ENCODE measurements around the gene SYCE1.
"Not testable (repeated sequence)": the region's sequence is repeated elsewhere in the genome, so short reads cannot be mapped to it uniquely, and the experiment has no call there.

The SYCE1 gene

DNA sequence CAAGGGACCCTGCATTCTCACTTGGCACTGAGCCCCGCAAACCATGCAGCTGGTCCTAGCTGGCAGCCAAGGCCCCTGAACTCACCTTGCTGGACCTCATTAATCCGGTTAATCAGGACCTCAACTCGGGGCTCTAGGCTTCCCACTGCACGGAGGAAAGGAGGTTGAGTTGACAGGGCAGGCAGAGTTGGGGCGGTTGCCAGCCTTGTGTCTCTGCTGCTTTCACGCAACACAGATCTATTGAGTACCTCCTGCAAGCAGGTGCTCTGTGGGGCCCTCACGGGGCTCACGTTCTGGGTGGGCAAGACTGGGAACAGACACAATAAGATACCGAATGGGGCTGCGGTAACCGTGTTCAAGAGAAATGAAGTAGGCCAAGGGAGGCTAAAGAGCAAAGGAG is 6.2 kb downstream of the SYCE1 start:
- no peak overlapping the region for H3K9ac ChIP-seq (ENCODE audit: low read depth in 1 of 2, low read length in 2 of 2)
- H3K36me3 ChIP-seq (ENCODE audit: control insufficient read depth in 1 of 2, insufficient read depth in 2 of 2, low read length in 2 of 2) = no peaks in the 10 kb centered on the region
- H3K27me3 ChIP-seq (ENCODE audit: control insufficient read depth in 1 of 2, insufficient read depth in 2 of 2, low read length in 2 of 2) = peaks cover 0 to 1% of the 10 kb centered on the region in 2 donors
- no peaks in the 10 kb centered on the region for H3K4me1 ChIP-seq (ENCODE audit: control insufficient read depth in 1 of 2, insufficient read depth in 2 of 2, low read length in 2 of 2)
- H3K4me3 ChIP-seq (ENCODE audit: low read depth in 1 of 2, low read length in 2 of 2) = no peak overlapping the region
- H3K9me3 ChIP-seq (ENCODE audit: control insufficient read depth in 1 of 2, low read length in 2 of 2) = no peaks in the 10 kb centered on the region
- no peak overlapping the region for H3K27ac ChIP-seq (ENCODE audit: low read depth, low read length)

GRCh38 chr10:133557381-133557780 is 8.0 kb downstream of the SYCE1 start:
- Histone ChIP-seq H3K36me3 (ENCODE audit: control insufficient read depth in 1 of 2, insufficient read depth in 2 of 2, low read length in 2 of 2) (no peaks in the 10 kb centered on the region), H3K9me3 (ENCODE audit: control insufficient read depth in 1 of 2, low read length in 2 of 2) (no peaks in the 10 kb centered on the region), H3K9ac (ENCODE audit: low read depth in 1 of 2, low read length in 2 of 2) (no peak overlapping the region), H3K4me1 (ENCODE audit: control insufficient read depth in 1 of 2, insufficient read depth in 2 of 2, low read length in 2 of 2) (no peaks in the 10 kb centered on the region), H3K4me3 (ENCODE audit: low read depth in 1 of 2, low read length in 2 of 2) (no peak overlapping the region), H3K27me3 (ENCODE audit: control insufficient read depth in 1 of 2, insufficient read depth in 2 of 2, low read length in 2 of 2) (peaks cover 0 to 2% of the 10 kb centered on the region in 2 donors), H3K27ac (ENCODE audit: low read depth, low read length) (no peak overlapping the region)

DNA sequence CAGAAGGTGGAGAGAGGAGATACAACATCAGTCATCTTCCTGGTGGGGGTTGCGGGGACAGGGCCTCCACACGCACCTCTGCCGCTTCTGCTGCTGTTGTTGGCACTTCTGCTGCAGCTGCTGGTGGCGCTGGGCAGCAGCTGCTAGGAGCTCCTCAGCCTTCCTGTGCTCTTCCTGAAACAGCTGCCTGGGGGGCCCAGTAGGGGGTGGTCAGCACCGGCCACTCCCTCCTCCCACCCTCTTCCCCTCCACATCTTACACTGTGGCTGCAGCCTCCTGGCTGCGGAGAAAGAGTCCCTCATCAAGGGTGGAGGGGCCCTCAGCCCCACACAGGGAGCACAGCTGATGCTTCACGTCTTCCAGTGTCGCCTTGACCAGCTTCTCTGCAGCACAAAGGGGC is 9.9 kb downstream of the SYCE1 start:
- Histone ChIP-seq H3K27ac (ENCODE audit: low read depth, low read length) (no peak overlapping the region), H3K36me3 (ENCODE audit: control insufficient read depth in 1 of 2, insufficient read depth in 2 of 2, low read length in 2 of 2) (no peaks in the 10 kb centered on the region)

GRCh38 chr10:133554600-133554999 is 10.8 kb downstream of the SYCE1 start:
- peaks cover 0 to 2% of the 10 kb centered on the region in 2 donors for H3K27me3 ChIP-seq (ENCODE audit: control insufficient read depth in 1 of 2, insufficient read depth in 2 of 2, low read length in 2 of 2)

More for the DNA sequence above, 9.9 kb downstream of the SYCE1 start:
- Histone ChIP-seq H3K27me3 (ENCODE audit: control insufficient read depth in 1 of 2, insufficient read depth in 2 of 2, low read length in 2 of 2) (peaks cover 0 to 2% of the 10 kb centered on the region in 2 donors), H3K9ac (ENCODE audit: low read depth in 1 of 2, low read length in 2 of 2) (no peak overlapping the region), H3K4me1 (ENCODE audit: control insufficient read depth in 1 of 2, insufficient read depth in 2 of 2, low read length in 2 of 2) (no peaks in the 10 kb centered on the region), H3K9me3 (ENCODE audit: control insufficient read depth in 1 of 2, low read length in 2 of 2) (no peaks in the 10 kb centered on the region), H3K4me3 (ENCODE audit: low read depth in 1 of 2, low read length in 2 of 2) (no peak overlapping the region)

DNA sequence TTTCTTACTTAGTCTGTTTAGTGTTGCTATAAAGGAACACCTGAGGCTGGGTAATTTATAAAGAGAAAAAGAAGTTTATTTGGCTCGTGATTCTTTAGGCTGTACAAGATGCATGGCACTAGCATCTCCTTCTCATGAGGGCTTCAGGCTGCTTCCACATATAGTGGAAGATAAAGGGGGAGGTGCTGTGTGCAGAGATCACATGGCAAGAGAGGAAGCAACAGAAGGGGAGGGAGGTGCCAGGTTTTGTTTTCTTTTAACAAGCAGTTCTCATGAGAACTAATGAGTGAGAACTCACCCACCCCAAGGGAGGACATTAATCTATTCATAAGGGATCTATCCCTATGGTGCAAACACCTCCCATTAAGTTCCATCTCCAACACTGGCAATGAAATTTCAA is 20.9 kb downstream of the SYCE1 start:
- Histone ChIP-seq H3K9me3 (ENCODE audit: control insufficient read depth in 1 of 2, low read length in 2 of 2) (no peaks in the 10 kb centered on the region), H3K27ac (ENCODE audit: low read depth, low read length) (no peak overlapping the region), H3K4me1 (ENCODE audit: control insufficient read depth in 1 of 2, insufficient read depth in 2 of 2, low read length in 2 of 2) (no peaks in the 10 kb centered on the region), H3K9ac (ENCODE audit: low read depth in 1 of 2, low read length in 2 of 2) (no peak overlapping the region), H3K4me3 (ENCODE audit: low read depth in 1 of 2, low read length in 2 of 2) (no peak overlapping the region), H3K27me3 (ENCODE audit: control insufficient read depth in 1 of 2, insufficient read depth in 2 of 2, low read length in 2 of 2) (no peaks in the 10 kb centered on the region), H3K36me3 (ENCODE audit: control insufficient read depth in 1 of 2, insufficient read depth in 2 of 2, low read length in 2 of 2) (no peaks in the 10 kb centered on the region)

More at GRCh38 chr10:133554600-133554999, 10.8 kb downstream of the SYCE1 start:
- Histone ChIP-seq H3K4me3 (ENCODE audit: low read depth in 1 of 2, low read length in 2 of 2) (no peak overlapping the region), H3K27ac (ENCODE audit: low read depth, low read length) (no peak overlapping the region), H3K4me1 (ENCODE audit: control insufficient read depth in 1 of 2, insufficient read depth in 2 of 2, low read length in 2 of 2) (no peaks in the 10 kb centered on the region), H3K9me3 (ENCODE audit: control insufficient read depth in 1 of 2, low read length in 2 of 2) (no peaks in the 10 kb centered on the region), H3K36me3 (ENCODE audit: control insufficient read depth in 1 of 2, insufficient read depth in 2 of 2, low read length in 2 of 2) (no peaks in the 10 kb centered on the region), H3K9ac (ENCODE audit: low read depth in 1 of 2, low read length in 2 of 2) (no peak overlapping the region)

GRCh38 chr10:133541441-133541975 is 23.9 kb downstream of the SYCE1 start:
- H3K27me3 ChIP-seq (ENCODE audit: control insufficient read depth in 1 of 2, insufficient read depth in 2 of 2, low read length in 2 of 2); H3K4me3 ChIP-seq (ENCODE audit: low read depth in 1 of 2, low read length in 2 of 2); H3K9ac ChIP-seq (ENCODE audit: low read depth in 1 of 2, low read length in 2 of 2); H3K36me3 ChIP-seq (ENCODE audit: control insufficient read depth in 1 of 2, insufficient read depth in 2 of 2, low read length in 2 of 2); H3K4me1 ChIP-seq (ENCODE audit: control insufficient read depth in 1 of 2, insufficient read depth in 2 of 2, low read length in 2 of 2); H3K27ac ChIP-seq (ENCODE audit: low read depth, low read length); H3K9me3 ChIP-seq (ENCODE audit: control insufficient read depth in 1 of 2, low read length in 2 of 2): not testable (repeated sequence)

- Histone ChIP-seq H3K4me1 (ENCODE audit: control insufficient read depth in 1 of 2, insufficient read depth in 2 of 2, low read length in 2 of 2) (no peaks in the 10 kb centered on the region), H3K9me3 (ENCODE audit: control insufficient read depth in 1 of 2, low read length in 2 of 2) (no peaks in the 10 kb centered on the region), H3K4me3 (ENCODE audit: low read depth in 1 of 2, low read length in 2 of 2) (no peak overlapping the region), H3K36me3 (ENCODE audit: control insufficient read depth in 1 of 2, insufficient read depth in 2 of 2, low read length in 2 of 2) (no peaks in the 10 kb centered on the region), H3K9ac (ENCODE audit: low read depth in 1 of 2, low read length in 2 of 2) (no peak overlapping the region), H3K27me3 (ENCODE audit: control insufficient read depth in 1 of 2, insufficient read depth in 2 of 2, low read length in 2 of 2) (peaks cover 0 to 3% of the 10 kb centered on the region in 2 donors), H3K27ac (ENCODE audit: low read depth, low read length) (no peak overlapping the region)
These were observed 27.5 kb downstream of the SYCE1 start for GRCh38 chr10:133537546-133538545.

DNA sequence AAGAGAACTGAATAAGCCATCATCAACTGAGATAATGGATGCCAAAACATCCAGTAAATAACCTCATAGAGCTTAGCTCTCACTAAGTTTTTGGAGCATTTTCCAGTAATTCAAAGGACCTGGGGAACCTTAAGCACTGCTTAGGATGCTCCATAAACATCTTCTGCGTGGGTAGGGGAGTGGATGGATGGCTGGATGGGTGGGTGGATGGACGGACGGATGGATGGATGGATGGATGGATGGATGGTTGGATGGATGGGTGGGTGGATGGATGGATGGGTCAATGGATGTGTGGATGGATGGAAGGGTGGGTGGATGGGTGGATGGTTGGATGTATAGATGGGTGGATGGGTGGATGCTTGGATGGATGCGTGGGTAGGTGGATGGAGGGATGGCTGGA is 29.2 kb downstream of the SYCE1 start:
- no peak overlapping the region for H3K9ac ChIP-seq (ENCODE audit: low read depth in 1 of 2, low read length in 2 of 2)
- H3K4me3 ChIP-seq (ENCODE audit: low read depth in 1 of 2, low read length in 2 of 2) = no peak overlapping the region
- no peaks in the 10 kb centered on the region for H3K9me3 ChIP-seq (ENCODE audit: control insufficient read depth in 1 of 2, low read length in 2 of 2)
- no peaks in the 10 kb centered on the region for H3K36me3 ChIP-seq (ENCODE audit: control insufficient read depth in 1 of 2, insufficient read depth in 2 of 2, low read length in 2 of 2)
- peaks cover 0 to 7% of the 10 kb centered on the region in 2 donors for H3K27me3 ChIP-seq (ENCODE audit: control insufficient read depth in 1 of 2, insufficient read depth in 2 of 2, low read length in 2 of 2)
- no peak overlapping the region for H3K27ac ChIP-seq (ENCODE audit: low read depth, low read length)
- no peaks in the 10 kb centered on the region for H3K4me1 ChIP-seq (ENCODE audit: control insufficient read depth in 1 of 2, insufficient read depth in 2 of 2, low read length in 2 of 2)

DNA sequence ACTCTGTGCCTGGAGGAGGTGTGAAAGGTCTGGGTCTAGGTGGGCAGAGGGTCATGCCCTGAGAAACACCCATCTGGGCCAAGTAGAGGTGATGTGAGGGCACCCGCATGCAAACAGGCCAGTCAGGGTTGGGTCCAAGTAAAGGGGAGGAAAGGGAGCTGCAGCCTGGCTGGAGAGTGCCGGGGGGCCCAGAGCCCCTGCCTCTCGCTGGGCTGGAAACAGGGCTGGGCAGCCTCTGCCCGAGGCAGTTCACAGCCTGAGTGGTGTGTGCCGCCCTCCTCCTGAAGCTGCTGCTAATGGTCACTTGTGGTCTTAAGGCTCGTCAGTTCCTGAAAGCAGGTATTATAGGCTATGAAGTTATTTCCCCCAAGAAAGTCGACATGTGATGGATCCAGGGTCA is 31.0 kb downstream of the SYCE1 start:
- no peak overlapping the region for H3K9ac ChIP-seq (ENCODE audit: low read depth in 1 of 2, low read length in 2 of 2)
- H3K36me3 ChIP-seq (ENCODE audit: control insufficient read depth in 1 of 2, insufficient read depth in 2 of 2, low read length in 2 of 2) = no peaks in the 10 kb centered on the region
- no peak overlapping the region for H3K27ac ChIP-seq (ENCODE audit: low read depth, low read length)
- peaks cover 6 to 22% of the 10 kb centered on the region in 2 donors for H3K27me3 ChIP-seq (ENCODE audit: control insufficient read depth in 1 of 2, insufficient read depth in 2 of 2, low read length in 2 of 2)
- H3K4me1 ChIP-seq (ENCODE audit: control insufficient read depth in 1 of 2, insufficient read depth in 2 of 2, low read length in 2 of 2) = no peaks in the 10 kb centered on the region
- H3K4me3 ChIP-seq (ENCODE audit: low read depth in 1 of 2, low read length in 2 of 2) = no peak overlapping the region
- H3K9me3 ChIP-seq (ENCODE audit: control insufficient read depth in 1 of 2, low read length in 2 of 2) = no peaks in the 10 kb centered on the region

DNA sequence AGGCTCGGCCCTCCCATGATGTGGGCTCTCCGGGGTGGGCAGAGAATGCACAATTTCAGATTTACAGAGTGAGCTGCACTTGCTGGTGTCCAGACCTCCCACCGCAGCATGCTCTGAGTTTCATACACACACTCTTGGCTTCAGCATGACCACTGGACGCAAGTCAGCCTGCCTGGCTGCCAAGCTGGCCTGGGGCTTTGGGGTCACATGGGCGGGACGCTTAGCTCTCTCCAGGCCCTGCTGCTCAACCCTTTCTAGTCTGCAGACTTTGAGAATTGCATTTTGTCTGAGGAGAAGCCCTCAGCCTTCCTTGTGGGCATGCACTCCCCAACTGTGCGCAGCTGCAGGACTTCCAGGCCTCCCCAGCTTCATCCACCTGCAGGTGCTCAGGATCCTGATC is 32.5 kb downstream of the SYCE1 start:
- no peak overlapping the region for H3K9ac ChIP-seq (ENCODE audit: low read depth in 1 of 2, low read length in 2 of 2)
- peaks cover 17 to 36% of the 10 kb centered on the region in 2 donors for H3K27me3 ChIP-seq (ENCODE audit: control insufficient read depth in 1 of 2, insufficient read depth in 2 of 2, low read length in 2 of 2)
- H3K36me3 ChIP-seq (ENCODE audit: control insufficient read depth in 1 of 2, insufficient read depth in 2 of 2, low read length in 2 of 2) = no peaks in the 10 kb centered on the region
- no peak overlapping the region for H3K27ac ChIP-seq (ENCODE audit: low read depth, low read length)
- no peak overlapping the region for H3K4me3 ChIP-seq (ENCODE audit: low read depth in 1 of 2, low read length in 2 of 2)
- H3K4me1 ChIP-seq (ENCODE audit: control insufficient read depth in 1 of 2, insufficient read depth in 2 of 2, low read length in 2 of 2) = no peaks in the 10 kb centered on the region
- no peaks in the 10 kb centered on the region for H3K9me3 ChIP-seq (ENCODE audit: control insufficient read depth in 1 of 2, low read length in 2 of 2)

Measured in duodenal mucosa (tissue), 2 donors.